Left cardiac atrium (tissue), 4 donors: Measurements from ENCODE around the gene ASCL2. TPM values are rescaled to one million over a fixed set of nuclear protein-coding genes. Genes with fewer than 3 reads are reported as not detected.
A peak's percentile ranks its signal among the peaks of the same experiment; 100 is the strongest.

Experiments
- ATAC-seq, 2 donors: fragments of 200-7000 bp; cut with Tn5 transposase; one replicate each; pipeline ENCODE4 v1.9.1; 2020; ENCODE audit warnings: mild to moderate bottlenecking in 2 of 2, moderate library complexity in 2 of 2
- DNase-seq: peaks from one replicate; pipeline ENCODE4 v3.0.0-alpha.2; 2020
- intact Hi-C, 2 donors: fragments of 100-400 bp; cut with DNase I; formaldehyde crosslinking; loops; one replicate each; pipeline versions ENCODE4 v1.14.1 to v1.15.1; 2022 to 2023
- long read RNA-seq: library from polyadenylated mRNA; unstranded; transcript quantifications from one replicate; pipeline ENCODE4 v2.0.0, GENCODE V29; 2021
- total RNA-seq, 2 donors: library from RNA; stranded (reverse); fragmentation: NEBNext Ultra II Directional; extraction: Animal tissue kit (Norgen Biotek cat#: 25700); gene quantifications; one replicate each; pipeline ENCODE4 v1.2.1, GENCODE V29; 2021
- donor health status: DM: no; HTN: yes; CAD: no.
- donor health status: DM: no; HTN: yes; CAD: no; lungs with severe emphysema.
- donor health status: DM: yes; HTN: yes; CAD: no.
- donor health status: Dilated cardiomyopathy.

Gene ASCL2
- total RNA-seq = under 1 TPM; 0.39 to 0.50 TPM
- long read RNA-seq = 0 reads

- no peak for ATAC-seq
- no peak for DNase-seq
Observed at GRCh38 chr11:2270322-2271076, at the start of gene ASCL2. Gene ASCL2 (minus strand): TSS chr11:2270588. CDS start chr11:2270332, 256 bp downstream.

GRCh38 chr11:2319791-2320472 lies 49.5 kb upstream of the ASCL2 start:
- intact Hi-C loops = loop anchor here in 1 of 2 donors (10.0 kb wide), 1 partner anchor 575 kb away; no protein-coding TSS in a partner anchor
- ATAC-seq (no peak), DNase-seq (no peak)

More at GRCh38 chr11:2270322-2271076, at the start of gene ASCL2:
- intact Hi-C loops = no loop called here

DNA sequence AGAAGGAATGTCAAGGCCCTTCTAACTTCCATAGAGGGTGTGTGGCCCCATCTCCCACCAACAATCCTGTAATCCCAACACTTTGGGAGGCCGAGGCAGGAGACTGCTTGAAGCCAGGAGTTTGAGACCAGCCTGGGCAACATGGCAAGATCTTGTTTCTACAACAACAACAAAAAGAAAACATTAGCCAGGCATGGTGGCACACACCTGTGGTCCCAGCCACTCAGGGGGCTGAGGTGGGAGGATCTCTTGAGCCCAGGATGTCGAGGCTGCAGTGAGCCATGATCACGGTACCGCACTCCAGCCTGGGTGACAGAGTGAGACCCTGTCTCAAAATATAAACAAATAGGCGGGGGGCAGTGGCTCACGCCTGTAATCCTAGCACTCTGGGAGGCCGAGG lies 48.3 kb upstream of the ASCL2 start:
- intact Hi-C loops = loop anchor here in 1 of 2 donors (10.0 kb wide), 1 partner anchor 576 kb away; no protein-coding TSS in a partner anchor
- ATAC-seq (no peak), DNase-seq (no peak)

DNA sequence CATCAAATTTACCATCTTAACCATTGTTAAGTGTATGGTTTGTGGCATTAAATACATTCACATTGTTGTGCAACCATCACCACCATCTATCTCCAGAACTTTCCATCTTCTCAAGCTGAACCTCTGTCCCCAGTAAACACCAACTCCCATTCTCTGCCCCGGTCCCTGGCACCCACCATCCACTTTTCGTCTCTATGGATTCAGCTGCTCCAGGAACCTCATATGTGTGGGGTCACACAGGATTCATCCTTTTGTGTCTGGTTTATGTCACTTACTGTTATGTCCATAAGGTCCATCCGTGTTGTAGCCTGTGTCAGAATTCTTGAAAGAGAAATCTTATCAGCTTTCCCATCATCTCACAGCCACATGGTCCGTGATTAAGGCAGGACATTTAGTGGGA lies 47.7 kb upstream of the ASCL2 start:
- DNase-seq (no peak), ATAC-seq (no peak)
- intact Hi-C loops = loop anchor here in 1 of 2 donors (10.0 kb wide), 1 partner anchor 577 kb away; no protein-coding TSS in a partner anchor

GRCh38 chr11:2317354-2318050 lies 47.1 kb upstream of the ASCL2 start:
- ATAC-seq (no peak), DNase-seq (peak; percentile 19)
- intact Hi-C loops = loop anchor here in 1 of 2 donors (10.0 kb wide), 1 partner anchor 577 kb away; no protein-coding TSS in a partner anchor

DNA sequence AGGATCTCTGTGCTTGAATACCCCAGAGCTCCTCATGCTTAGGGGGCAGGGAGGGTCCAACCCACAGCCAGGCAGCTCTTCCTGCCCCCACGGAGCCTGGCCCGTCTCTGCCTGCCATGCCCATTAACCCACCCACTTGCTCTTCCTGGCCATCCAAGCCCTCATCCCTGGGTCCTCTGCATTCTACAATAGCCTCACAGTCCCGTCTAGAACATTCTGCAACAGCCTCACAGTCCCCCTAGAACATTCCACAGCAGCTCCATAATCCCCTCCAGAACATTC lies 46.5 kb upstream of the ASCL2 start:
- no peak for ATAC-seq
- DNase-seq = no peak
- intact Hi-C loops = loop anchor here in 1 of 2 donors (10.0 kb wide), 1 partner anchor 578 kb away; no protein-coding TSS in a partner anchor

GRCh38 chr11:2316169-2316962 lies 46.0 kb upstream of the ASCL2 start:
- no peak for ATAC-seq
- intact Hi-C loops = loop anchor here in 1 of 2 donors (10.0 kb wide), 1 partner anchor 578 kb away; no protein-coding TSS in a partner anchor
- peak; percentile 20 for DNase-seq

DNA sequence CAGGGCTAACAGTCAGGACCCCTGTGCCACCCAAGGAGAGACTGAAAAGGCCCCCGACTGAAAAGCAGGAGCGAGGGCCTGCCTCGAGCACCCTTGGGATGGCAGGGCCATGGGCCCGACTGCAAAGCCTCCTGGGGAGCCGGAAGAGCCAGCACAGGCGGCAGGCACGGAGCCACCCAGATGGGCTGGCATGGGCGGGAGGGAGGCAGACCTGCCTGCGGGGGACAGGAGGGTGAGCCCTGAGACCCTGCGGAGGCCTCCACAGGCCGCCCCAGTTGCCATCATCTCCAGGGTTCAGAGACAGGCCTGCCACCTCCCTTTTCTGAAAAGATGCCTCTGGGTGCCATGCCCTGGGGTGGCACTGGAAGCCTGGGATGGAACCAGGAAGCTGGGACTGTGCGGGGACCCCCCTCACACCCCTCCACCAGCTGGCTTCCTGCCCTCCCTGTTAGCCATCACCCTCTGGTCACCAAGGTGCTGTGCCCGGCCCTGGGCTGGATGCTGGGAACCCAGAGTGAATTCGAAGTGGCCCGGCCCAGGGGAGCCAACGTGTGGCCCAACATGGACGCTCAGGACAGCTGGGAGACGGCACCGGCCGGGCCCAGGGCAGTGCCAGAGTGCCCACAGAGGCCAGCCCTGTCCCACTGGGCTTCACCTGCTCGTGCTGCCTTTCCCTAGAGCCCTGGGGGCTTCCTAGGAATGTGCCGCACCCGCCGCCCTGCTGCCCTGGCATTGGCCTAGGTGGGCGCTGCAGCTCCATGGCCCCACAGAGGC lies 45.2 kb upstream of the ASCL2 start:
- intact Hi-C loops = loop anchor here (1.0 to 10.0 kb wide), 2 partner anchors 59 to 579 kb away; no protein-coding TSS in a partner anchor
- DNase-seq (no peak), ATAC-seq (peak; percentile 26 to 31)

DNA sequence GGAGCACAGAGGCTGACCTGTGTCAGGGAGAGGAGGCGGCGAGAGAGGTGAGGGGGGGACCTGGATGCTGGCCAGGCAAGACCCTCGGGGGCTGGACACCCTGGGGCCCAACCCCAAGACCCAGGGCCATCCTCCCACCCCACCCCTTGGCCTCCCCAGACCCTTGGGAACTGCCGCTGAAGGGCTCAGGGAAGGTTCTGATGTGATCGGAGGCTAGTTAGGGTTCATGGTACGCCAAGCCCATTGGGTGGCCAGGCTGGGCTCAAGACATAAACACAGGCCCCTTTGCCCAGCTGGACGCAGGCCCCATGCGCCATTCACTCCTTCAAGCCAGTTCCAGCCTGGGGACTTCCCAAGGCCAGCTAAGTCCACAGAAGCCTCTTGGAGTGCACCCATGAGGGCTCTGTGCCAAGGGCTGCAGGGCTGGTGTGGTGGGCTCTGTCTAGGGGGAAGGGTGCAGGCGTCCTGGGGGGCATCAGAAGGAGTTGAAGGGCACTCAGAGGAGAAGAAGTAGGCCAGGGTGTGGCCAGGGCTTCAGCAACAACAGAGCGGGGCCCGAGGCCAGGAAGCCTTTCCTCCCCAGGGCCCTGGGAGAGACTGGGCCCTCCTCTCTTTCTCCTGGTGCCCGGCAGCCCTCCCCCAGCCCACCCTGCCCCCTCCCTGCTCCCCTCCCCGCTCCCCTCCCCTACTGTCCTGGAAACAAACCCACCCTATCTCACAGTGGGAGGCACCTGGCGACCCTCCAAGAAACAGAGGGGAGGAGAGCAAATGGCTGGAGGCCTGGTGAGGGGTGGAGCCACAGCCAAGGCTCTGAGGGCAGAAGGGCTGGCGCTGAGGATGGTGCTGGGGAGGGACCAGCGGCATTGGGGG lies 44.4 kb upstream of the ASCL2 start:
- intact Hi-C loops = loop anchor here (1.0 to 10.0 kb wide), 2 partner anchors 60 to 580 kb away; no protein-coding TSS in a partner anchor
- DNase-seq = peak; percentile 95
- ATAC-seq = peak; percentile 88 to 91

GRCh38 chr11:2314136-2314524 lies 43.7 kb upstream of the ASCL2 start:
- DNase-seq = peak; percentile 18
- intact Hi-C loops = loop anchor here in 1 of 2 donors (10.0 kb wide), 1 partner anchor 581 kb away; no protein-coding TSS in a partner anchor
- ATAC-seq = no peak

- intact Hi-C loops = loop anchor here in 1 of 2 donors (10.0 kb wide), 1 partner anchor 582 kb away; no protein-coding TSS in a partner anchor
- ATAC-seq (peak; percentile 2 to 5), DNase-seq (peak; percentile 42)
Observed at GRCh38 chr11:2313051-2313951, 42.9 kb upstream of the ASCL2 start.

GRCh38 chr11:2312232-2313042 lies 42.0 kb upstream of the ASCL2 start:
- peak in 1 of 2 donors; percentile 46 for ATAC-seq
- peak; percentile 65 for DNase-seq
- intact Hi-C loops = loop anchor here in 1 of 2 donors (10.0 kb wide), 1 partner anchor 582 kb away; no protein-coding TSS in a partner anchor

- intact Hi-C loops = loop anchor here in 1 of 2 donors (10.0 kb wide), 1 partner anchor 583 kb away; no protein-coding TSS in a partner anchor
- ATAC-seq (no peak), DNase-seq (peak; percentile 18)
Observed at GRCh38 chr11:2311353-2312133, 41.2 kb upstream of the ASCL2 start.

DNA sequence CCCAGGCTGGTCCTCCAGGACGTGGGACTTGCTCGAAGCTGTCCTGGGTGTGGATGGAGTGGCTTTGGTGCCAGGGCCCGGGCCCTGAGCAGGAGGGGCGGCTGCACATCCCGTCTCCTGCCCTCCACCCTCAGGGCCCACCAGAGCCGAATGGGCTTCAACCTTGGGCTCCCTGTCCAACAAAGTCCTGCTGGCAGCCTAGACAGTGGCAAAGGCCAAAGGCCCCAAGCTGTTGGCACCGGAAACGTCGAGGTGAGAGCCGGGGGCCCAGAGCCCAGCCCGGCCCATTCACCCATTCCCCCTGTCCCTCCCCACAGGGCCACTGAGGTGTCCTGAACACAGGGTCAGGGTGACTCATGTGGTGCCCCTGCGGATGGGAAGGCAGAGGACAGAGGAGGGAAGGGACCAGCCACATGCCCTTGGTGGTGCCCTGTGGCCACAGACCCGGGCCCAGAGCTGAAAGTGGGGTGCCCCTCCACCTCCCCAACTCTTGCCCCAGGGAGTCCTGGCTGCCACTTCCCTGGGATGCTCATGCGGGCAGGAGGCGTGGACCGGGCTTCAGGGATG lies 40.5 kb upstream of the ASCL2 start:
- intact Hi-C loops = loop anchor here in 1 of 2 donors (10.0 kb wide), 1 partner anchor 584 kb away; no protein-coding TSS in a partner anchor
- DNase-seq = peak; percentile 13
- ATAC-seq = no peak
